Motor neuron (in vitro differentiated cells): ENCODE data around the gene PKM. TPM values are rescaled to one million over a fixed set of nuclear protein-coding genes. Genes with fewer than 3 reads are reported as not detected.

Experiments
- ATAC-seq, 8 experiments: fragments of 200-7000 bp; cut with Tn5 transposase; replicated peaks in 6 of 8; 2 replicates each; pipeline ENCODE4 v1.8.0; 2021; ENCODE audit warnings: mild to moderate bottlenecking in 8 of 8, moderate library complexity in 8 of 8
- H3K27ac ChIP-seq, 2 donors: fragments of 250-450 bp; sonication (Bioruptor Pico); 2 replicates each; pipeline ENCODE4 v1.9.0; 2021; ENCODE audit warnings: antibody characterized with exemption in 2 of 2, mild to moderate bottlenecking in 2 of 2, moderate library complexity in 1 of 2
- H3K4me1 ChIP-seq, 2 donors: fragments of 250-450 bp; sonication (Bioruptor Pico); replicated peaks in 1 of 2; 2 replicates each; pipeline ENCODE4 v1.6.1; 2021; ENCODE audit warnings: antibody characterized with exemption in 2 of 2, mild to moderate bottlenecking in 2 of 2, moderate library complexity in 1 of 2
- H3K4me3 ChIP-seq, 5 donors: fragments of 250-450 bp; sonication (Bioruptor Pico); 2 replicates each; pipeline ENCODE4 v1.9.0; 2021; ENCODE audit warnings: antibody characterized with exemption in 5 of 5, mild to moderate bottlenecking in 5 of 5, moderate library complexity in 4 of 5
- WGBS, 10 experiments: fragments of 450-650 bp; shearing (Covaris generic); methylation state at CpG; one replicate each; pipeline ENCODE4 v1.0.0; 2022; 5-methylcytosine and 5-hydroxymethylcytosine counted together
- in situ Hi-C, 9 experiments: fragments of 400-800 bp; cut with MboI; loops; one replicate each; pipeline ENCODE4 v1.15.0; 2021; ENCODE audit warnings: low sequenced_read_pairs in 9 of 9, low pct_unique_long_range_greater_than_20kb in 2 of 9; ENCODE audit not compliant: unreplicated experiment in 9 of 9
- total RNA-seq, 8 experiments: library from RNA; unstranded; fragments of 300-600 nt; gene quantifications; 2 replicates each; pipeline versions ENCODE4 v1.2.3 to v1.2.4, GENCODE V29; 2022

Gene PKM
- total RNA-seq, 8 experiments from 2014 or later, result 522 to 1,171 (median 600) TPM

DNA sequence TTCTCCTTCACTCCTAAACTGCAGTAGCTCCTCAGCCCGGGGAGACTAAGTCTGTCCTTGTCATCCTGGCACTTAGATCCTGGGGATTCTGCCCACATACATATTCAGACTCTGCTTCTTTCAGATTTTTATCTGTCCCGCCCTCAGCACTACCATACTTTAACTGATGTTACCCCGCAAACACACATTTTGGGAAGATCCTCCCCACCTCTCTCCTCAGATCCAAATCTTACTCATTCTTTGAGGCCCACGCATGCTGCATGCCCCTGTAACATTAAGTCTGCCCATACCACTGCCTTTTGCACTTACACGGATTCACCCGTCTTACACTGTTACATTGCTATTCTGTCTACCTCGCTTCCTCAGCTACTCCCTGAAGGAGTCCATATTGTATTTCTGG, 76.7 kb downstream of the PKM start:
- H3K4me1 ChIP-seq, result peaks cover 0 to 6% of the 10 kb centered on the region in 2 donors
- ATAC-seq, result no peak
- no peak overlapping the region for H3K4me3 ChIP-seq
- no peak overlapping the region for H3K27ac ChIP-seq
- in situ Hi-C loops, result loop anchor here in 4 of 9 experiments (25.0 kb wide), 5 partner anchors 317 to 692 kb away; partner anchors contain the start of gene NR2E3 (in 1 of the 4)
- 77 to 100% (median 94%) methylated on average over 1 to 7 of the region's 7 CpGs; no CpG with 5 or more reads in 1 of the 10 experiments for WGBS, 10 experiments

DNA sequence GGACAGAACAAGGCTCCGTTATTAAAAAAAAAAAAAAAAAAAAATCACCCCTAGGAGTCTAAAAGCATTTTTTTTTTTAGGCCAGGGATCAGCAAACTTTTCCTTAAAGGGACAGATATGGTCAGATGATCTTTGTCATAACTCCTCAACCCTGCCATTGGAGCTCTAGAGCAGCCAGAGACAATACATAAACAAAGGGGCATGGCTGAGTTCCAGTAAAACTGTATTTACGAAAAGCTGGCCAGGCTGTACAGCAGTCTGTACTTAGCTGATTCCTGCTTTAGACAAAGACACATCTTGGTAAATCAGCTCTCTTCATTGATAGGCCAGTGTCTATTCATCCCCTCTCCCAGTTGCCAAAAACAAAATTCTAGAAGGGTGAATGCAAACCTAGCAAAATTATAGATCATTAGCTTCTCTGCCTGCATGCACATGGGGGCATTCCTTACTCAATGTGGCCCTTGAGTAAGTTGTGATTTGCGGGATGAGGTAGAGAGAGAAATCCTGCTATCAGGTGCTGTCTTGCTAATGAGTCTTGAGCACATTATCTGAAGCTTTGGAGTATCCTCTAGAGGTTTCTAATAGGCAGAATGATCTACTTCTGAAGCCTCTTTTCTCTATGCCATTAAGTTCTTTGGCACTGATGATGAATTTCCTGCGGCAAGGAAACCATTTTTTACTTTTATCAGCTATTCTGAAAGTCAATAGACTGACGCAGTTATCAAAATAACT, 77.6 kb downstream of the PKM start:
- no peak overlapping the region for H3K4me3 ChIP-seq
- in situ Hi-C loops, result loop anchor here in 4 of 9 experiments (25.0 kb wide), 5 partner anchors 316 to 691 kb away; partner anchors contain the start of gene NR2E3 (in 1 of the 4)
- no peak for ATAC-seq
- H3K27ac ChIP-seq, result no peak overlapping the region
- 88 to 100% (median 100%) methylated on average over 1 to 5 of the region's 5 CpGs for WGBS, 10 experiments
- peaks cover 0 to 6% of the 10 kb centered on the region in 2 donors for H3K4me1 ChIP-seq

Other genes with a start within 250 kb of the PKM start
- 10 to 100 TPM; 22.3 to 42.1 (median 31.6) TPM for gene MYO9A, start 113.0 kb downstream of the PKM start, total RNA-seq
- 1 to 10 TPM; 2.6 to 5.9 (median 5.0) TPM for gene SENP8, start 112.8 kb downstream of the PKM start, total RNA-seq
- gene GRAMD2A, start 33.4 kb downstream of the PKM start, total RNA-seq, result 1 to 10 TPM in 2 of 8 experiments, under 1 TPM in 6; 0.13 to 2.3 (median 0.69) TPM
- 100 to 1,000 TPM in 2 of 8 experiments, 10 to 100 TPM in 6; 29.4 to 131 (median 93.9) TPM for gene PARP6, start 41.4 kb upstream of the PKM start, total RNA-seq
- gene CELF6, start 89.0 kb upstream of the PKM start, total RNA-seq, result 10 to 100 TPM in 1 of 8 experiments, 1 to 10 TPM in 5, under 1 TPM in 2; 0.52 to 12.0 (median 4.2) TPM
- gene HEXA, start 144.8 kb upstream of the PKM start, total RNA-seq, result 100 to 1,000 TPM in 4 of 8 experiments, 10 to 100 TPM in 4; 48.7 to 411 (median 88.6) TPM
- not detected for gene TMEM202, start 167.1 kb upstream of the PKM start, total RNA-seq
- 10 to 100 TPM; 26.3 to 60.7 (median 40.4) TPM for gene ARIH1, start 243.1 kb upstream of the PKM start, total RNA-seq